ENCODE data around the gene PRDM16. TPM values are rescaled to one million over a fixed set of nuclear protein-coding genes. Genes with fewer than 3 reads are reported as not detected.

PRDM16 gene
- total RNA-seq, 2 experiments from 2014 or later, result 1.1 to 2.3 TPM

- POLR2A ChIA-PET, result no interaction called here
- Mint-ChIP-seq H3K4me3 (no peak overlapping the region), H3K4me1 (no peaks in the 10 kb centered on the region), H3K36me3 (ENCODE audit: low read depth) (no peaks in the 10 kb centered on the region), H3K27ac (no peak overlapping the region), H3K9me3 (no peaks in the 10 kb centered on the region), H3K27me3 (no peaks in the 10 kb centered on the region)
- CTCF ChIA-PET, result no interaction called here
- DNase-seq, result no peak
Observed at GRCh38 chr1:3330771-3331245, 261.8 kb downstream of the PRDM16 start.

- no peaks in the 10 kb centered on the region for H3K9me3 Mint-ChIP-seq
- CTCF ChIA-PET, result interaction anchor here (0.6 kb wide), 1 partner anchor 1307 kb away, joined by 5 read pairs; no protein-coding TSS in a partner anchor
- H3K4me3 Mint-ChIP-seq, result no peak overlapping the region
- DNase-seq, result no peak
- no peaks in the 10 kb centered on the region for H3K27me3 Mint-ChIP-seq
- POLR2A ChIA-PET, result no interaction called here
- no peak overlapping the region for H3K27ac Mint-ChIP-seq
- H3K36me3 Mint-ChIP-seq (ENCODE audit: low read depth), result no peaks in the 10 kb centered on the region
- no peaks in the 10 kb centered on the region for H3K4me1 Mint-ChIP-seq
Observed at GRCh38 chr1:3331564-3331963, 262.6 kb downstream of the PRDM16 start.

DNA sequence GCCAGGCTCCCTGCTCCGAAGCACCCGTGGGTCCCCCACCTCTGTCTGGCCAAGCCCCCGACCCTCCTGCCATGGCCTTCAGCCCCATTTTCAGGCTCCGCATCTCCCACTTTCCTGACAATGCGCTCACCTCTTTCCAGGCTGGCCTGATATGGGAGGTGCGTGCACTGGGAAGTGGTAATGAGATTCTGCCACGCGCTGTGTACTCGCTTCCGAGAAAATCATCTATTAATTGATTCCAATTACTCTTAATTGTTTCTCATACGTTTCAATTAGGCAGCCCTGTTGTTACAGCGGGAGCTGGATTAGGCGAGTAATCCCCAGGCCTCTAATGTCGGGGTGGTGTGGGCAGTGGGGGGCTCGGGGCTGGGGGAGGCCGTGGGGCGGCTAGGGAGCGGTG is 263.0 kb downstream of the PRDM16 start:
- Mint-ChIP-seq H3K36me3 (ENCODE audit: low read depth) (no peaks in the 10 kb centered on the region), H3K27ac (no peak overlapping the region), H3K9me3 (no peaks in the 10 kb centered on the region), H3K4me3 (no peak overlapping the region), H3K4me1 (no peaks in the 10 kb centered on the region), H3K27me3 (no peaks in the 10 kb centered on the region)
- DNase-seq, result no peak
- POLR2A ChIA-PET, result no interaction called here
- CTCF ChIA-PET, result no interaction called here

DNA sequence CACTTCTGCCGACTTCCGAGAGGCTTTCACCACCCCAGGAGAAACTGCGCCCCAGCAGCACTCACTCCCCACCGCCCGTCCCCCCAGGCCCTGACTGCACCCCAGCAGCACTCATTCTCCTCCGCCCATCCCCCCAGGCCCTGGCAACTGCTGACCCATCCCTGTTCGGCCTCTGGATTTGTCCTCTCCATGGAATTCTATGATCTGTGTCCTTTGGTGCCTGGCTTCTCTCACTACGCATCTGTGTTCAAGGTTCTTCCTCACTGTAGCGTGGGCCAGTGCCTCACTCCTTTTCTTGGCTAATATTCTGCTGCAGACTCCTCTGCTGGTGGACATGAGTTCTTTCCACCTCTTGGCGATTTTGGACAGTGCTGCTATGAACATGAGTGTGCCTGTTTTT is 263.7 kb downstream of the PRDM16 start:
- no peak overlapping the region for H3K4me3 Mint-ChIP-seq
- H3K27ac Mint-ChIP-seq, result no peak overlapping the region
- H3K27me3 Mint-ChIP-seq, result no peaks in the 10 kb centered on the region
- H3K9me3 Mint-ChIP-seq, result no peaks in the 10 kb centered on the region
- no peaks in the 10 kb centered on the region for H3K4me1 Mint-ChIP-seq
- no peaks in the 10 kb centered on the region for H3K36me3 Mint-ChIP-seq (ENCODE audit: low read depth)
- ChIA-PET POLR2A (no interaction called here), CTCF (no interaction called here)
- DNase-seq, result no peak

- no peaks in the 10 kb centered on the region for H3K4me1 Mint-ChIP-seq
- no peaks in the 10 kb centered on the region for H3K27me3 Mint-ChIP-seq
- ChIA-PET CTCF (no interaction called here), POLR2A (no interaction called here)
- no peak overlapping the region for H3K4me3 Mint-ChIP-seq
- H3K36me3 Mint-ChIP-seq (ENCODE audit: low read depth), result no peaks in the 10 kb centered on the region
- no peak for DNase-seq
- no peak overlapping the region for H3K27ac Mint-ChIP-seq
- H3K9me3 Mint-ChIP-seq, result no peaks in the 10 kb centered on the region
Observed at GRCh38 chr1:3333903-3334302, 264.9 kb downstream of the PRDM16 start.

- no peak for DNase-seq
- Mint-ChIP-seq H3K36me3 (ENCODE audit: low read depth) (no peaks in the 10 kb centered on the region), H3K9me3 (no peaks in the 10 kb centered on the region), H3K27me3 (no peaks in the 10 kb centered on the region), H3K27ac (no peak overlapping the region), H3K4me3 (no peak overlapping the region), H3K4me1 (no peaks in the 10 kb centered on the region)
- ChIA-PET POLR2A (no interaction called here), CTCF (no interaction called here)
Observed at GRCh38 chr1:3334366-3334765, 265.4 kb downstream of the PRDM16 start.

DNA sequence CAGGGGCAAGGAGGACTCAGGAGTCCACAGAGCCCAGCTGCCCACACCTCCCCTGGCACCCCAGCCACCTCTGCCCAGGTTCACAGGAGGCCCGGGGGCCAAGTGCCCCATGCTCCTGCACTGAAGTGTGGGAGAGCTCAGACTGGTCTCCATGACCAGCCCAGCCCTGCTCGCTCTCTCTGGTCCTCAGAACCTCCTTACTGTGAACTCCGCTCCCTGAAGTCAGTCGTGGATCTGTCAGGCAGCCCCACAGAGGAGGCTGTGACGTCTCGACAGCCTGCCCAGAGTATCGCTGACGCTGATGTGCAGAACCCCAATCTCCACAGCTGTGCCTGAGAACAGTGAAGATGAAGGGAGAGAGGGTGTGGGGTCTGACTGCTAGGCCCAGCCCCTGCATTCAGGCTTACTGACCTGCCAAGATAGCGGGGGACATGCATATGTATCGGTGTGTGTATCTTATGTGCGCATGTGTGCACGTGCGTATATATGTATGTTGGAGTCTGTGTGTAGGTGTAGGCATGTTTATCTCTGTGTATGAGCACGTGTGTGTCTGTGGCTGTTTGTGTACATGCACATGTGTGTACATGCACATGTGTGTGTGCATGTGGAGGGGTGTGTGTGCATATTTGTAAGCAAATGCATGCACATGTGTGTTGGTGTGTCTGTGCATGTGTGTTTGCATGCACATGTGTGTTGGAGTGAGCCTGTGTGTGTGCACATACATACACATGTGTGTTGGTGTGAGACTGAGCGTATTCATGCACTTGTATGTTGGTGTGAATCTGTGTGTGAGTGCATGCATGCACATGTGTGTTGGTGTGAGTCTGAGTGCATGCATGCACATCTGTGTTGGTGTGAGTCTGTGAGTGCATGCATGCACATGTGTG is 267.0 kb downstream of the PRDM16 start:
- no peak overlapping the region for H3K27ac Mint-ChIP-seq
- H3K4me1 Mint-ChIP-seq, result no peaks in the 10 kb centered on the region
- no peaks in the 10 kb centered on the region for H3K27me3 Mint-ChIP-seq
- no peaks in the 10 kb centered on the region for H3K9me3 Mint-ChIP-seq
- H3K4me3 Mint-ChIP-seq, result no peak overlapping the region
- H3K36me3 Mint-ChIP-seq (ENCODE audit: low read depth), result no peaks in the 10 kb centered on the region
- CTCF ChIA-PET, result no interaction called here
- DNase-seq, result no peak
- POLR2A ChIA-PET, result no interaction called here

DNA sequence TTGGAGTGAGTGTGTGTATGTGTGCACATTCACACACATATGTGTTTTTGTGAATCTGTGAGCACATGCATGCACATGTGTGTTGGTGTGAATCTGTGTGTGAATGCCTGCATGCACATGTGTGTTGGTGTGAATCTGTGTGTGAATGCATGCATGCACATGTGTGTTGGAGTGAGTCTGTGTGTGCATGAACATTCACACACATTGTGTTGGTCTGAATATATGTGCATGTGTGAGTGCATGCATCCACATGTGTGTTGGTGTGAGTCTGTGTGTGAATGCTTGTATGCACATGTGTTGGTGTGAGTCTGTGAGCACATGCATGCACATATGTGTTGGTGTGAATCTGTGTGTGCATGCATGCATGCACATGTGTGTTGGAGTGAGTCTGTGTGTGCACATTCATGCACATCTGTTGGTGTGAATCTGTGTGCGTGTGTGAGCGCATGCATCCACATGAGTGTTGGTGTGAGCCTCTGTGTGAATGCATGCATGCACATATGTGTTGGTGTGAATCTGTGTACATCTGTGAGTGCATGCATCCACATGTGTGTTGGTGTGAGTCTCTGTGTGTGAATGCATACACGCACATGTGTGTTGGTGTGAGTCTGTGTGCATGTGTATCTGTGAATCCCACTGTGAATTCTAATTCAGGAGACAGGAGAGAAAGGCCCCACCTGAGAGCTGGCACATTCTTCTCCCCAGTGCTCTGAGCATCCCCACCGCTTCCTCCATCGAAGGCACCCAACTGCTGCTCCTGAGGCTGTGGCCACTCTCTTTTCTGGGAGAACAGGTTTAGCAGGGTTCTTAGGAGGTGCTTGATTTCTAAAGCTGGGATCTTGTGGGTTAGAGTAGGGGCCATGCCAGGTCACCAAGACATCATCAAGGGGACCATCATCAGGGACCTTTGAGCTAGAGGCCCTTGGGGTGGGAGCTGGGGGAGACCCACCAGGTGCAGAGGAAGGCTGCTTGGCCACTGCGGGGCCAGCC is 267.9 kb downstream of the PRDM16 start:
- Mint-ChIP-seq H3K4me3 (no peak overlapping the region), H3K4me1 (no peaks in the 10 kb centered on the region), H3K27ac (no peak overlapping the region), H3K9me3 (peaks cover 3% of the 10 kb centered on the region), H3K36me3 (ENCODE audit: low read depth) (no peaks in the 10 kb centered on the region), H3K27me3 (no peaks in the 10 kb centered on the region)
- POLR2A ChIA-PET, result no interaction called here
- CTCF ChIA-PET, result no interaction called here
- no peak for DNase-seq

DNA sequence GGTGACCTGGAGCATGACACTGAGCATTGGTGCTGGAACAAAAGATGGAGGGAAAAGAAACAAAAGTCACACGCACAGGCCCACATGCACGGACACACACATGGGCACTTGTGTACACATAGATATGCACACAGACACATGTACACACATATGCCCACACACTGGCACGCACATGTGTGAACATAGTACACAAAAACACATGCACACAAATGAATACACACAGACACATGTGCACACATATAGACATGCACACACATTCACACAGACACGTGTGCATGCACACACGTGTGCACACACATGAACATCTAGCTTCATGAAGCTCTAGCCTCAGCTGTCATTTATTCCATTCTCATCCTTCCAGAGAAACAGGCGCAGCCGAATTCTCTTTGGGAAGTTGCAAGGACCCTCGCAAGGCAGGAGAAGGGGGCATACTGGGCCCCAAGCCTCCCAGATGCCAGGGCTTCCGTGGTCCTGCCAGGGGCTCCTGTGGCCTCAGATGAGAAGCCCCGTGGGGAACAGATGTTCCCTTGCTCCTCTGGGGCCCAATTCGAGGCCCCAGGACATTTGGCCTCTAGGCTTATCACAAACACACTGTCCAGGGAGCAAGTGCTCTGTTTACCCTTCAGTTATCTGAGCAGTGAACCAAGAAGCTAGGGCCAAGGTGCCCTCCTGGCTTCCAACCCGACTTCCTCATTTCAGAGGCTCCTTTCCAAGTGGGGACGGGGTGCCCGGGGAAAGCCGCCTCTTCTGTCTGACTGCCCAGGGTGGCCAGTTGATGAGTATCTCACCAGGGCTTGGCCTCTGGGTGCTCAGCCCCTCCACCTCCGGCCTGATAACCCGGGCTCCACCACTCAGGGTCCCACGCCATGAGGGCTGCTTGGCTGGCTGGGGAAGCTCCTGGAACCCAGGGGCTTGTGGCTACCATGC is 269.1 kb downstream of the PRDM16 start:
- Mint-ChIP-seq H3K4me1 (no peaks in the 10 kb centered on the region), H3K27ac (no peak overlapping the region), H3K36me3 (ENCODE audit: low read depth) (no peaks in the 10 kb centered on the region), H3K9me3 (peaks cover 3% of the 10 kb centered on the region), H3K27me3 (no peaks in the 10 kb centered on the region), H3K4me3 (no peak overlapping the region)
- ChIA-PET POLR2A (no interaction called here), CTCF (no interaction called here)
- no peak for DNase-seq

- ChIA-PET CTCF (no interaction called here), POLR2A (no interaction called here)
- peaks cover 3% of the 10 kb centered on the region for H3K9me3 Mint-ChIP-seq
- H3K27ac Mint-ChIP-seq, result no peak overlapping the region
- no peak overlapping the region for H3K4me3 Mint-ChIP-seq
- no peaks in the 10 kb centered on the region for H3K36me3 Mint-ChIP-seq (ENCODE audit: low read depth)
- H3K4me1 Mint-ChIP-seq, result no peaks in the 10 kb centered on the region
- no peak for DNase-seq
- H3K27me3 Mint-ChIP-seq, result no peaks in the 10 kb centered on the region
Observed at GRCh38 chr1:3338725-3339070, 269.7 kb downstream of the PRDM16 start.

DNA sequence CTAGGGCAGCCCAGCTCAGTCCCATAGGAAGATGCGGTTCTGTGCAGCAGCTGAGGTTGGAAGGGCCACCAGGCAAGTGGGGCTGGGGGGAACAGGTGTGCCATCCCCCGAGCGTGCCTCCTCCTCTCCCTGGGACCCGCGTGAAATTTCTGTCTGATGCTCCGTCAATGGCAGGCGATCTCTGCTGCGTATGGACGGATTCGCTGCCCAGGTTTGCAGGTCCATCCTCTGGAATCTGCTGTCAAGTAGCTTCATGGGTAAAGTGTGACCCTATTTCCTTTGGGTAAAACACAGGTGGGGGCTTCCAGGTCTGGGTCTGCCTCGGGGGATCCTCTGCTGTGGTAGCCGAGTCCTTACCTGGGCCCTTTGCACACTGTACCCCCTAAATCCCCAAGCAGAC is 270.9 kb downstream of the PRDM16 start:
- POLR2A ChIA-PET, result no interaction called here
- Mint-ChIP-seq H3K4me3 (no peak overlapping the region), H3K36me3 (ENCODE audit: low read depth) (no peaks in the 10 kb centered on the region), H3K9me3 (peaks cover 11% of the 10 kb centered on the region), H3K27ac (no peak overlapping the region), H3K27me3 (no peaks in the 10 kb centered on the region), H3K4me1 (no peaks in the 10 kb centered on the region)
- CTCF ChIA-PET, result no interaction called here
- no peak for DNase-seq

GRCh38 chr1:3340548-3341235 is 271.7 kb downstream of the PRDM16 start:
- ChIA-PET POLR2A (no interaction called here), CTCF (no interaction called here)
- no peak overlapping the region for H3K4me3 Mint-ChIP-seq
- no peaks in the 10 kb centered on the region for H3K4me1 Mint-ChIP-seq
- no peaks in the 10 kb centered on the region for H3K36me3 Mint-ChIP-seq (ENCODE audit: low read depth)
- H3K27ac Mint-ChIP-seq, result no peak overlapping the region
- peaks cover 11% of the 10 kb centered on the region for H3K9me3 Mint-ChIP-seq
- no peak for DNase-seq
- no peaks in the 10 kb centered on the region for H3K27me3 Mint-ChIP-seq

Measured in activated CD4-positive, alpha-beta T cell treated with anti-CD3 and anti-CD28 coated beads, Interleukin-2, amount 10 ng/mL, durations not matched to agents 7 days and 5 days (primary cell).